GM23248 (cell line): ENCODE measurements around the gene THADA. TPM values are rescaled to one million over a fixed set of nuclear protein-coding genes. Genes with fewer than 3 reads are reported as not detected.

Source experiments
- DNase-seq: peaks from one replicate; pipeline ENCODE4 v3.0.0-alpha.2; 2015
- H2AFZ ChIP-seq: fragments of 200-600 bp; sonication (generic); 2 replicates; pipeline ENCODE4 v1.6.1; 2016; ENCODE audit warnings: antibody characterized with exemption
- H3F3A ChIP-seq: fragments of 200-600 bp; sonication (generic); 2 replicates; pipeline ENCODE4 v1.6.1; 2016; ENCODE audit warnings: mild to moderate bottlenecking, antibody characterized with exemption, mixed run types; ENCODE audit not compliant: insufficient read depth
- H3K27ac ChIP-seq: fragments of 200-600 bp; sonication (generic); 2 replicates; pipeline ENCODE4 v1.5.1; 2016; ENCODE audit warnings: mild to moderate bottlenecking
- H3K27me3 ChIP-seq: fragments of 200-600 bp; sonication (generic); replicated peaks from 2 replicates; pipeline ENCODE4 v1.6.1; 2016; ENCODE audit warnings: mild to moderate bottlenecking; ENCODE audit not compliant: insufficient read depth
- H3K36me3 ChIP-seq: fragments of 200-600 bp; sonication (generic); 2 replicates; pipeline ENCODE4 v1.6.1; 2016; ENCODE audit warnings: low read depth, mild to moderate bottlenecking
- H3K4me1 ChIP-seq: fragments of 200-600 bp; sonication (generic); 2 replicates; pipeline ENCODE4 v1.6.1; 2016; ENCODE audit warnings: mild to moderate bottlenecking; ENCODE audit not compliant: insufficient read depth
- H3K4me2 ChIP-seq: fragments of 200-600 bp; sonication (generic); one replicate; pipeline ENCODE4 v1.6.1; 2016; ENCODE audit warnings: mild to moderate bottlenecking; ENCODE audit not compliant: unreplicated experiment
- H3K4me3 ChIP-seq: fragments of 200-600 bp; sonication (generic); 2 replicates; pipeline ENCODE4 v1.5.1; 2016; ENCODE audit warnings: mild to moderate bottlenecking
- H3K79me2 ChIP-seq: fragments of 200-600 bp; sonication (generic); 2 replicates; pipeline ENCODE4 v1.6.1; 2016; ENCODE audit warnings: mild to moderate bottlenecking; ENCODE audit not compliant: insufficient read depth
- H3K9ac ChIP-seq: fragments of 200-600 bp; sonication (generic); 2 replicates; pipeline ENCODE4 v1.6.1; 2016; ENCODE audit warnings: mild to moderate bottlenecking
- H3K9me2 ChIP-seq: fragments of 200-600 bp; sonication (generic); 2 replicates; pipeline ENCODE4 v1.6.1; 2016; ENCODE audit warnings: mixed run types, mild to moderate bottlenecking, moderate library complexity; ENCODE audit not compliant: insufficient read depth
- H3K9me3 ChIP-seq: fragments of 200-600 bp; sonication (generic); one replicate; pipeline ENCODE4 v1.6.1; 2017; ENCODE audit warnings: low read depth
- H4K20me1 ChIP-seq: fragments of 200-600 bp; sonication (generic); 2 replicates; pipeline ENCODE4 v1.6.0; 2016; ENCODE audit not compliant: insufficient read depth
- EZH2 ChIP-seq: fragments of 200-600 bp; sonication (generic); IDR thresholded peaks from 2 replicates; pipeline ENCODE4 v1.6.1; 2018; ENCODE audit warnings: antibody characterized with exemption, mild to moderate bottlenecking; ENCODE audit not compliant: insufficient read depth, poor library complexity, severe bottlenecking
- EZH2phosphoT487 ChIP-seq: fragments of 200-600 bp; sonication (generic); IDR thresholded peaks from 2 replicates; pipeline ENCODE4 v1.6.1; 2018; ENCODE audit warnings: antibody characterized with exemption, moderate library complexity, mild to moderate bottlenecking, low read depth; ENCODE audit not compliant: insufficient read depth
- WGBS, 2 experiments: methylation state at CpG; one replicate each; pipeline ENCODE4 v1.1.6; 2015 to 2017; ENCODE audit warnings: low lambda C conversion rate in 2 of 2, low coverage in 1 of 2; ENCODE audit errors: missing lambda C conversion rate in 2 of 2; 5-methylcytosine and 5-hydroxymethylcytosine counted together
- in situ Hi-C: fragments of 300-500 bp; cut with MboI; formaldehyde crosslinking; loops from 2 replicates; pipeline ENCODE4 v1.15.0; 2020
- polyA plus RNA-seq: library from polyadenylated mRNA; unstranded; fragments of >200 nt; fragmentation: Nextera tagmentation; extraction: Ambion mirVana; gene quantifications from 2 replicates; pipeline ENCODE4 v1.2.1, GENCODE V29; 2016
- total RNA-seq: library from RNA; depleted of rRNA; stranded (reverse); fragments of >200 nt; shearing (Covaris generic); gene quantifications from 2 replicates; pipeline ENCODE4 v1.2.3, GENCODE V29; 2014

THADA gene
- total and polyA plus RNA-seq, 2 experiments from 2014 or later = 14.1 to 15.8 TPM

GRCh38 chr2:43612944-43613343, 17.1 kb upstream of the THADA start:
- DNase-seq = no peak
- Histone ChIP-seq H3K9ac (no peak overlapping the region), H3K9me2 (no peaks in the 10 kb centered on the region), H4K20me1 (no peaks in the 10 kb centered on the region), H3K36me3 (no peaks in the 10 kb centered on the region), H3K27me3 (no peaks in the 10 kb centered on the region), H3F3A (no peaks in the 10 kb centered on the region), H2AFZ (no peak overlapping the region), H3K4me1 (no peaks in the 10 kb centered on the region), H3K4me2 (no peak overlapping the region), H3K79me2 (no peaks in the 10 kb centered on the region), H3K9me3 (no peaks in the 10 kb centered on the region), H3K27ac (no peak overlapping the region), H3K4me3 (no peak overlapping the region)
- WGBS, 2 experiments = 55 to 59% methylated on average over 7 of the region's 7 CpGs
- in situ Hi-C loops = loop anchor here (10.0 kb wide), 1 partner anchor 262 kb away; no protein-coding TSS in a partner anchor
- TF ChIP-seq EZH2 = no peak
- TF ChIP-seq EZH2phosphoT487 = no peak

GRCh38 chr2:43611987-43612894, 16.4 kb upstream of the THADA start:
- Histone ChIP-seq H3K27ac (no peak overlapping the region), H3K9me2 (no peaks in the 10 kb centered on the region), H3K9me3 (no peaks in the 10 kb centered on the region), H3K27me3 (no peaks in the 10 kb centered on the region), H3K4me2 (no peak overlapping the region), H3K4me1 (no peaks in the 10 kb centered on the region), H3K9ac (no peak overlapping the region), H2AFZ (no peak overlapping the region), H3F3A (no peaks in the 10 kb centered on the region), H3K79me2 (no peaks in the 10 kb centered on the region), H3K36me3 (no peaks in the 10 kb centered on the region), H4K20me1 (no peaks in the 10 kb centered on the region), H3K4me3 (no peak overlapping the region)
- in situ Hi-C loops = loop anchor here (10.0 kb wide), 1 partner anchor 263 kb away; no protein-coding TSS in a partner anchor
- DNase-seq = peak; percentile 78
- TF ChIP-seq EZH2 = no peak
- no peak for TF ChIP-seq EZH2phosphoT487
- WGBS, 2 experiments = 43 to 48% methylated on average over 12 to 14 of the region's 14 CpGs

GRCh38 chr2:43610361-43610760, 14.5 kb upstream of the THADA start:
- TF ChIP-seq EZH2phosphoT487 = no peak
- TF ChIP-seq EZH2 = no peak

GRCh38 chr2:43609290-43609918, 13.6 kb upstream of the THADA start:
- H2AFZ ChIP-seq = peak overlapping the region; percentile 11; the same call in 1 of the 2 replicates
- H3K4me3 ChIP-seq = no peak overlapping the region
- H3K36me3 ChIP-seq = no peaks in the 10 kb centered on the region
- 41 to 43% methylated on average over 6 of the region's 6 CpGs for WGBS, 2 experiments
- no peak overlapping the region for H3K9ac ChIP-seq
- peak; percentile 73 for DNase-seq
- H3F3A ChIP-seq = no peaks in the 10 kb centered on the region; the same call in 1 of the 2 replicates
- TF ChIP-seq EZH2phosphoT487 (no peak), EZH2 (no peak)
- no peaks in the 10 kb centered on the region for H3K27me3 ChIP-seq
- no peaks in the 10 kb centered on the region for H4K20me1 ChIP-seq
- H3K27ac ChIP-seq = no peak overlapping the region
- in situ Hi-C loops = no loop called here
- H3K9me2 ChIP-seq = no peaks in the 10 kb centered on the region
- H3K4me1 ChIP-seq = no peaks in the 10 kb centered on the region
- no peaks in the 10 kb centered on the region for H3K79me2 ChIP-seq
- H3K4me2 ChIP-seq = no peak overlapping the region
- H3K9me3 ChIP-seq = no peaks in the 10 kb centered on the region

More at GRCh38 chr2:43610361-43610760, 14.5 kb upstream of the THADA start:
- no peak overlapping the region for H3K9ac ChIP-seq
- H2AFZ ChIP-seq = no peak overlapping the region
- H3K27ac ChIP-seq = no peak overlapping the region
- no peaks in the 10 kb centered on the region for H3K9me3 ChIP-seq
- no peaks in the 10 kb centered on the region for H3K36me3 ChIP-seq
- no peaks in the 10 kb centered on the region for H3K27me3 ChIP-seq
- H3K4me1 ChIP-seq = no peaks in the 10 kb centered on the region
- H3K9me2 ChIP-seq = no peaks in the 10 kb centered on the region
- no peaks in the 10 kb centered on the region for H4K20me1 ChIP-seq
- 82 to 87% methylated on average over 4 of the region's 4 CpGs for WGBS, 2 experiments
- no peak overlapping the region for H3K4me2 ChIP-seq
- H3K79me2 ChIP-seq = no peaks in the 10 kb centered on the region
- DNase-seq = no peak
- H3F3A ChIP-seq = no peaks in the 10 kb centered on the region
- H3K4me3 ChIP-seq = no peak overlapping the region
- in situ Hi-C loops = loop anchor here (10.0 kb wide), 1 partner anchor 264 kb away; no protein-coding TSS in a partner anchor
